ENCODE data around the gene CAMK1D. TPM values are rescaled to one million over a fixed set of nuclear protein-coding genes. Genes with fewer than 3 reads are reported as not detected.

Gene CAMK1D
- total and polyA plus RNA-seq, 2 of the 8 experiments (the other 6 are each of a cell fraction or from before 2014, with no cell fraction given) = 3.5 to 10.6 TPM

DNA sequence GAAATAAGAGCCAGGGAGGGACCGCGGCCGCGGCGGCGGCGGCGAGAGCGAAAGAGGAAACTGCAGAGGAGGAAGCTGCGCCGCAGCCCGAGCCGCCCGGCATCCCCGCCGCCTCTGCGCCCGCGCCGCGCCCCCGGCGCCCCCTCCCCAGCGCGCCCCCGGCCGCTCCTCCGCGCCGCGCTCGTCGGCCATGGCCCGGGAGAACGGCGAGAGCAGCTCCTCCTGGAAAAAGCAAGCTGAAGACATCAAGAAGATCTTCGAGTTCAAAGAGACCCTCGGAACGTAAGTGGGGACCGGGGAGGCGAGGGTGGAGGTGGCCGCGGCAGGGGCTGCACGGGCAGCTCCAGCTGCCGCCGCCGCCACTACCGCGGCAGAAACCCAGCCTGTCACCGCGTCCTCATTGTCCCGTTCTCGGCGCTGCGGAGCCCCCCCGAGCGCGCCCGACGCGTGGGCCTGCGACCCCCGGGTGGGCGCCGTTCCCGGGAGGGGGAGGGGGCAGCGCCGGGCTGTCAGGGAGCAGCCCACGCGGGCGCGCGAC, 351 bp downstream of the CAMK1D start:
- H2AK5ac ChIP-seq (ENCODE audit: low read depth, low read length) = no peak overlapping the region
- no peak overlapping the region for H2BK20ac ChIP-seq (ENCODE audit: low read length)
- H3K79me1 ChIP-seq (ENCODE audit: low read depth, low read length) = no peaks in the 10 kb centered on the region
- H3K9ac ChIP-seq (replicated peaks in 1 of 4; ENCODE audit: extremely low read depth in 1 of 4, low read depth in 3 of 4, low read length in 3 of 4) = peak overlapping the region in 3 of 4 experiments; percentile 29 to 63 (median 48); a peak in 6 of 7 replicates
- WGBS, 2 experiments (ENCODE audit: extremely low coverage in 1 of 2, insufficient coverage in 1 of 2, insufficient read length in 1 of 2, insufficient replicate concordance in 2 of 2, low coverage in 1 of 2, low lambda C conversion rate in 2 of 2, missing lambda C conversion rate in 1 of 2) = 1% methylated on average over 28 of the region's 73 CpGs; no CpG with 5 or more reads in 1 of the 2 experiments
- H2BK15ac ChIP-seq (ENCODE audit: low read length) = no peak overlapping the region
- H3K79me2 ChIP-seq (ENCODE audit: control insufficient read depth in 1 of 2, insufficient read depth in 2 of 2, low read length in 2 of 2) = peaks cover 0 to 10% of the 10 kb centered on the region in 2 experiments; a peak in 2 of 4 replicates
- no peaks in the 10 kb centered on the region for H3K9me3 ChIP-seq (ENCODE audit: insufficient read depth in 2 of 2, low read depth in 1 of 2, low read length in 1 of 2)
- peaks cover 8 to 24% (median 9%) of the 10 kb centered on the region in 4 experiments for H3K4me1 ChIP-seq (replicated peaks in 1 of 4; ENCODE audit: control insufficient read depth in 3 of 4, insufficient read depth in 4 of 4, low read length in 3 of 4)
- no peak overlapping the region for H3K4ac ChIP-seq (replicated peaks; ENCODE audit: insufficient read length, low read depth, low read length)
- H3K18ac ChIP-seq (ENCODE audit: extremely low read depth, low read length) = peak overlapping the region; percentile 84
- H3K14ac ChIP-seq (ENCODE audit: insufficient read length) = peak overlapping the region; percentile 52
- peak overlapping the region; percentile 56 to 96 (median 86) for H3K4me3 ChIP-seq (ENCODE audit: extremely low read depth in 1 of 4, insufficient read depth in 2 of 4, low read depth in 3 of 4, low read length in 4 of 4)
- peak overlapping the region; percentile 95 for H4K91ac ChIP-seq (replicated peaks; ENCODE audit: insufficient read length, low read length)
- H3K4me2 ChIP-seq (ENCODE audit: insufficient read depth in 1 of 2, low read depth in 2 of 2, low read length in 2 of 2) = peak overlapping the region; percentile 97 to 100
- 0 out of 2 replicates have a peak overlapping the region, but pooled peaks have one; percentile 45 for H2BK12ac ChIP-seq (ENCODE audit: low read depth, low read length)
- ChIA-PET POLR2A (ENCODE audit: partially characterized antibody) (interaction anchor here (0.7 to 1.0 kb wide), 2 partner anchors 15 to 137 kb away, joined by 3 read pairs; no protein-coding TSS in a partner anchor), CTCF (ENCODE audit: partially characterized antibody) (interaction anchor here (0.5 to 1.8 kb wide), 5 partner anchors 16 to 368 kb away, joined by 3 to 4 read pairs (median 3); no protein-coding TSS in a partner anchor)
- H2BK120ac ChIP-seq (replicated peaks; ENCODE audit: low read depth, low read length) = no peak overlapping the region
- no peak overlapping the region for H3K56ac ChIP-seq (replicated peaks; ENCODE audit: insufficient read length, low read depth, low read length)
- peak; percentile 13; the same call in 1 of the 2 replicates for TF ChIP-seq PHF8 (conservative IDR thresholded peaks at IDR 0.05; ENCODE audit: low read depth, low read length)
- no peak for TF ChIP-seq CEBPB (IDR thresholded peaks at IDR 0.05; ENCODE audit: low read depth, low read length)
- TF ChIP-seq RAD21 (IDR thresholded peaks at IDR 0.05 in 1 of 2, conservative IDR thresholded peaks at IDR 0.05 in 1 of 2; ENCODE audit: low read depth in 2 of 2, low read length in 2 of 2) = no peak
- peak; percentile 83 for TF ChIP-seq KDM4A (IDR thresholded peaks at IDR 0.05; ENCODE audit: low read depth, low read length, severe bottlenecking)
- H3K23me2 ChIP-seq (ENCODE audit: low read depth, low read length) = peaks cover 11% of the 10 kb centered on the region
- no peaks in the 10 kb centered on the region for H3K36me3 ChIP-seq (ENCODE audit: control insufficient read depth in 2 of 4, insufficient read depth in 4 of 4, low read length in 3 of 4)
- H3K27me3 ChIP-seq (replicated peaks in 1 of 4; ENCODE audit: control insufficient read depth in 3 of 4, extremely low read depth in 1 of 4, insufficient read depth in 3 of 4, low read length in 3 of 4) = peaks cover 0 to 27% (median 24%) of the 10 kb centered on the region in 4 experiments; a peak in 6 of 7 replicates
- peak overlapping the region; percentile 88 for H4K5ac ChIP-seq (ENCODE audit: insufficient read length, low read depth, low read length)
- DNase-seq (ENCODE audit: low read depth in 1 of 2, low spot score in 2 of 2) = no peak
- peak overlapping the region; percentile 11; the same call in 1 of the 2 replicates for H2BK5ac ChIP-seq (ENCODE audit: low read depth, low read length)
- no peak overlapping the region for H3K23ac ChIP-seq (ENCODE audit: insufficient read length)
- H4K20me1 ChIP-seq (replicated peaks in 1 of 2; ENCODE audit: control insufficient read depth in 1 of 2, insufficient read depth in 2 of 2, low read length in 2 of 2) = peaks cover 0 to 3% of the 10 kb centered on the region in 2 experiments
- peak overlapping the region; percentile 77; the same call in 1 of the 2 replicates for H2AFZ ChIP-seq (ENCODE audit: low read length)
- H3K27ac ChIP-seq (ENCODE audit: low read depth, low read length) = no peak overlapping the region; the same call in 1 of the 2 replicates
- FAIRE-seq = no peak
- H4K8ac ChIP-seq (ENCODE audit: extremely low read depth, insufficient read depth, low read length) = peak overlapping the region; percentile 72

Data from H1 (cell line).